Endothelial cell of hepatic sinusoid (primary cell): ENCODE results near the gene USHBP1.

Experiments used
- in situ Hi-C: cut with HindIII; loops from 2 replicates; pipeline ENCODE4 v1.10.0; 2017; ENCODE audit warnings: low sequenced_read_pairs

The USHBP1 gene

DNA sequence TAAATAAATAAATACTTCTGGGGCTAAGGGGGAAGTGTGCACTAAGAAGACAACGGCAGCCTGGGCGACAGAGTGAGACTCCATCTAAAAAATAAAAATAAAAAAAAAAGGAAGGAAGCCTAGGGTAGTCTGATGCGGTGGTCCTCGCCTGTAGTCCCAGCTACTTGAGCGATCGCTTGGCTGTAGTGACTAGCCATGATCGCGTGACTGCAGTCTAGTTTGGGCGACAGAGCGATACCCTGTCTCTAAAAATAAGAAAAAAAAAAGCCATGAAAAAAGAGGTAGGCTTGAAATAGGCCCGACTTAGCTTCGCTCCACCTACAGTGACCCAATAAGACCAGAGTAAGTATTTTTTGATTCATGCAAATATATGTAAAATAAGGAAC lies 2.0 kb upstream of the USHBP1 start:
- in situ Hi-C loops: no loop called here

- in situ Hi-C loops: no loop called here
These were observed 1.5 kb upstream of the USHBP1 start for GRCh38 chr19:17266026-17266425.

DNA sequence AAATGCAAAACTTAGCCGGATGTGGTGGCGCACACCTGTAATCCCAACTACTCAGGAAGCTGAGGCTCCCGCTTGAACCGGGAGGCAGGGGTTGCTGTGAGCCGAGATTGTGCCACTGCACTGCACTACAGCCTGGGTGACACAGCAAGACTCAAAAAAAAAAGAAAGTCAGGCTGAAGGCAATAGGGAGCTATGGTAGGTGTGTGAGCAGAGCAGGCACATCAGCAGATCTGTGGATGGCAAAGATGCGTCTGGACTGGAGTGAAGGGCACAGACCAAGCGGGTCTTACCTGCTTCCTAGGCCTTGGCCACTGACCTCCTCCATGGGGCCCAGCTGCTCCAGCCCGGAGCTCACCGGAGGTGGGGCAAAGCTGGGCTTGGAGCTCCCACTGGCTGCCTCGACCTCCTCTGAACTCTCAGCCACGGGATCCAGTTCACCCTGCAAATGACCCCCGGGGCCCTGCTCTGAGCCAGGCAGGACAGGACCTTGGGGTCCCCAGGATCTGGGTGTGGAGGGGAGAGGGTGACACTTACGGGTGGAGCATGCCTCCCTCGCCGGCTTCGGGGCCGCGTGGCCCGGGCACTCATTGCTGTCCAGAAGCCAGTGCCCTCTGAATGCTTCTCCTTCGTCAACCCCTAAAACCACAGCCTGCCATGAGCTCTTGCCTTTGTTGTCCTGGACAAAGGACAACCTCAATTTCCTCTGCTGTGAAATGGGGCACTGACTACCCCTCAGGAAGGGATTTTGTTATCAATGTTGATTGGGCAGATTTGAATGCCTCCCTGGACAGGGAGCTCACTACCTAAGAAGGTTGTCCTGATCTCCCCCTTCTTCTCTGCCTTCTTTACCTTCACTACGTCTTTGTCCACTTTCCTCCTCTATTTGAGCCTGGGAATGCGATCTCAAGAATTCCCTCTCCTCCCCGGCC lies 569 bp downstream of the USHBP1 start:
- in situ Hi-C loops: no loop called here

DNA sequence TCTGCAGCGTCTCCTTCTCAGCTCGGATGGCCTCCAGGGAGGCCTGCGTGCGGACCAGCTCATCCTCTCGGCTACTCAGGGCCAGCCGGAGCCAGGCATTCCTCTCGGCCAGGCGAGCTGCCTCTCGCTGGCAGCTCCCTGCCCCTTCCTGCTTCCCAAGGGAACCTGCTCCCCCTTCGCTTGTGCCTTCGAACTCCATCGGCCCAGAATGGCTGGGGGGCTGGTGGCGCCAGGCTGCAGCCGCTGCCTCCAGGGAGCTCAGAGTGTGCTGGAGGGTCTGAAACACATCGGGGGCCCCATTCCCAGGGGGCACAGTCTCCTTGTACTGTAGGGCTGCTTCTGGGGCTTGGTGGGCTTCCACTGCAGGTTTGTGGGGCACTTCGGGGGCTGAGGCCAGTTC lies 2.0 kb downstream of the USHBP1 start:
- in situ Hi-C loops: no loop called here

DNA sequence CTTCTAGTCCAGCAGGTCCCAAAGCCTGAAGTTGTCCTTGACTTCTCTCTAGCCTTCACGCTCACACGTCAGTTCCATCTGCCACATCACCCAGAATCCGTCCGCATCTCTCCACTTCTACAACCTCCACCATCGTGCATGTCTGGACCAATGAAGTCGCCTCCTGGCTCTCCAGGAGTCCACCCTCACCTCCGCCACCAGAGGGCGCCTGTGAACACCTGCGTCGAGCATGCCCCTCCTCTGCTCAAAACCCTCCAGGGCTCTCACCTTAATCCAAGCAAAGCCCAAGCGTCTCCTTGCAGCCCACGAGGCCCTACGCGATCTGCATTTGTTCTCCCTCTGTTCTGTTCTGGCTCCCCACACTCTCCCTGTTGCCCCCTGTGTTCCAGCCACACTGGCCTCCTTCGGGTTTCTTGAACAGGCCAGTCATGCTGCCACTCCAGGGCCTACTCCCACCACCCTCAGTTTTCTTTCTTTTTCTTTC lies 3.7 kb downstream of the USHBP1 start:
- in situ Hi-C loops: no loop called here

GRCh38 chr19:17259934-17260333 lies 4.6 kb downstream of the USHBP1 start:
- in situ Hi-C loops: no loop called here

GRCh38 chr19:17259118-17259780 lies 5.3 kb downstream of the USHBP1 start:
- in situ Hi-C loops: no loop called here

DNA sequence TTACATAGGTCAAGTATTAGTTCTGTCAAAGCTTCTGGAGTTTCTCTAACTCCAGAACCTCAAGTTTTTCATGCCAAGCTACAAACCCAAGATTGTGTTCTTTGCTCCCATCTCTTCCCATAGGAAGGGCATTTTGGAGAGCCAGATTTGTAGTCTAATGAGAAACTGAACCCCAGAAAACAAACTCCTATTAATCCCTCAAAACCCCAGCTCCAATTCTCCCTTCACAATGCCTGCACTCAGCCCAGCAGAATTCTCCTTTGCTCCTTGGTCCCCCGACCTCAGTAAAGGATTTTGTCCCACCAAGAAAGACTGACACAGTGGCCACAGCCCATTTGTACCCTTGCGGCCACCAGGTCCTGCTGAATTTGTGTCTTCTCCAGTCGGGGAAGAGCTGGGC lies 8.4 kb downstream of the USHBP1 start:
- in situ Hi-C loops: no loop called here

GRCh38 chr19:17255150-17255621 lies 9.4 kb downstream of the USHBP1 start:
- in situ Hi-C loops: no loop called here

GRCh38 chr19:17254636-17255035 lies 9.9 kb downstream of the USHBP1 start:
- in situ Hi-C loops: no loop called here

GRCh38 chr19:17249887-17250548 lies 14.5 kb downstream of the USHBP1 start:
- in situ Hi-C loops: loop anchor here (10.0 kb wide), 2 partner anchors 55 to 85 kb away; partner anchors contain the start of genes ABHD8, DDA1 and MRPL34

GRCh38 chr19:17248011-17248776 lies 16.4 kb downstream of the USHBP1 start:
- in situ Hi-C loops: loop anchor here (10.0 kb wide), 2 partner anchors 57 to 83 kb away; partner anchors contain the start of genes ABHD8, DDA1 and MRPL34

GRCh38 chr19:17246681-17247425 lies 17.7 kb downstream of the USHBP1 start:
- in situ Hi-C loops: loop anchor here (10.0 kb wide), 2 partner anchors 58 to 82 kb away; partner anchors contain the start of genes ABHD8, DDA1 and MRPL34

DNA sequence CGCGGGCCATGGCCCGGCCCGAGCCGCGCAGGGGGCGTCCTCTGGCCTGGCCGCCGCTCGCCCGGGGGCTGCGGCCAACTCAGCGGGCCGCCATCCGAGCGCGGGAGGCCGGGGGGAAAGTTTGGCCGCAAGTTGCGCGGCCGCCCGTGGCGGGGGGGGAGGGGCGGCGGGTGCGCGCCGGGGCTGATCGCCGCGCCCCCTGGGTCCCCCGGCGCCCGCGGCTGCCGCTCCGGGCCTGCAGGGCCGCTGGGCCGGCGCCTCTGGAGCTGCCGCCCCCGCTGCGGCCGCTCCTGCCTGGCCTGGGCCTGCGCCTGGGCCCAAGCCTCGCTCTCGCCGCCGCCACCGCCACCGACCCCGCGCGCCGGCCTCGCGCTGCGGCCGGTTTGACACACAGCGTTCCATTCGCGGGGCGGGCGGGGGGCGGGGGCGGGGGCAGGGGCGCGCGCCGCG lies 19.0 kb downstream of the USHBP1 start, which contains the start of gene NR2F6:
Gene NR2F6, minus strand, starts transcription at position 385 of the 450 bp plus-strand sequence. CDS start 699 bp downstream, outside the sequence.
- in situ Hi-C loops: loop anchor here (10.0 kb wide), 2 partner anchors 59 to 81 kb away; partner anchors contain the start of genes ABHD8, DDA1 and MRPL34

DNA sequence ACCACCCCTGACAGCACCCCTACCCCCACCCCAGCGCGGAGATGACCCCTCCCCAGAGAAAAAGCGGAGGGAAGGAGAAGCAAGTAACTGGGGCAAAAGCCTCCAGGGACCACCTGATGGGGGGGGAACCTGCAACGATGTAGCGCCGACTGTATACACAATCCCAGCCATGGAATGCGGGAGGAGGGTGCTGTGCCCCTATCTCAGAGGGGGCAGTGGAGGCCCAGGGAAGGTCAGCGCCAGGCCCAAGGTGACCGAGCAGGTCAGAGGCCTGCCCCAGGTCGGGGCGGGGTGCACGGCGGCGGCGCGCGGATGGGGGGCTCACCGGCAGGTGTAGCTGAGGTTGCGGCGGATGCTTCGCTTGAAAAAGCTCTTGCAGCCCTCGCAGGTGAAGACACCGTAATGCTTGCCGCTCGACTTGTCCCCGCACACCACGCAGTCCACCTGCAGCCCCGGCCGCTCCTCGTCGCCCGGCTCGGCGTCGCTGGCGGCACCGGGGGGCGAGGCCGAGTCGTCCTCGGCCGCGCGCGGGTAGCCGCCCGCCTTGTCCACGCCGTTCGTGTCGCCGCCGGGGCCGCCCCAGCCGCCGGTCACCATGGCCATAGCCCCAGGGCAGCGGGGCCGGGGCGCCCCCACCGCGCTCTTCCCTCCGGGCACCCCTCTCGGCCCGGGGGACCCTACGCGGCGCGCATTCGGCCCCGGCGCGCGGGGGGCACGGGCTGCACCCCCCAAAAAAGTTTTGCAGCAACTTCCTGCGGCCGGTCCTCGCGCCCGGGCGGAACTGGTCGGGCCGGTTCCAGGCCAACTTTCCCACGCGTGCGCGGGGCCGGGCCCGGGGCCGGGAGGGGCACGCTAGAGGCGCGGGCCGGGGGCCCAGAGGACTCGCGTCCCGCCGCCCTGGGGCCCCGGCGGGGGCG lies 19.7 kb downstream of the USHBP1 start:
- in situ Hi-C loops: loop anchor here (10.0 kb wide), 2 partner anchors 60 to 80 kb away; partner anchors contain the start of genes ABHD8, DDA1 and MRPL34

- in situ Hi-C loops: loop anchor here (10.0 kb wide), 2 partner anchors 61 to 79 kb away; partner anchors contain the start of genes ABHD8, DDA1 and MRPL34
These were observed 20.5 kb downstream of the USHBP1 start for GRCh38 chr19:17243830-17244617.

GRCh38 chr19:17243211-17243829 lies 21.2 kb downstream of the USHBP1 start:
- in situ Hi-C loops: loop anchor here (10.0 kb wide), 2 partner anchors 61 to 79 kb away; partner anchors contain the start of genes ABHD8, DDA1 and MRPL34
